MM.1S (cell line): ENCODE measurements around the gene ARSG.

ENCODE experiments used
- DNase-seq: peaks from one replicate; pipeline ENCODE4 v3.0.0-alpha.2; 2015
- H2AFZ ChIP-seq: fragments of 300-600 bp; sonication (generic); 2 replicates; pipeline ENCODE4 v1.6.0; 2016; ENCODE audit warnings: antibody characterized with exemption, low read length
- H3F3A ChIP-seq: fragments of 300-600 bp; sonication (generic); 2 replicates; pipeline ENCODE4 v1.6.1; 2016; ENCODE audit warnings: mild to moderate bottlenecking, antibody characterized with exemption, low read length, moderate library complexity, mixed read lengths; ENCODE audit not compliant: insufficient read depth
- H3K27ac ChIP-seq: fragments of 300-600 bp; sonication (generic); 2 replicates; pipeline ENCODE4 v1.5.1; 2016; ENCODE audit warnings: mild to moderate bottlenecking, low read length
- H3K27me3 ChIP-seq: fragments of 300-600 bp; sonication (generic); replicated peaks from 2 replicates; pipeline ENCODE4 v1.6.0; 2016; ENCODE audit warnings: low read length; ENCODE audit not compliant: insufficient read depth
- H3K36me3 ChIP-seq: fragments of 300-600 bp; sonication (generic); replicated peaks from 2 replicates; pipeline ENCODE4 v1.6.1; 2016; ENCODE audit warnings: mild to moderate bottlenecking, low read length, mixed read lengths; ENCODE audit not compliant: insufficient read depth
- H3K4me1 ChIP-seq: fragments of 300-600 bp; sonication (generic); 2 replicates; pipeline ENCODE4 v1.6.1; 2016; ENCODE audit warnings: low read length, mixed read lengths
- H3K4me2 ChIP-seq: fragments of 300-600 bp; sonication (generic); 2 replicates; pipeline ENCODE4 v1.6.0; 2016; ENCODE audit warnings: low read depth, low read length
- H3K4me3 ChIP-seq: fragments of 300-600 bp; sonication (generic); 2 replicates; pipeline ENCODE4 v1.5.1; 2016; ENCODE audit warnings: low read length, mixed read lengths
- H3K79me2 ChIP-seq: fragments of 300-600 bp; sonication (generic); 2 replicates; pipeline ENCODE4 v1.6.1; 2016; ENCODE audit warnings: mixed run types, low read length, mixed read lengths
- H3K9ac ChIP-seq: fragments of 300-600 bp; sonication (generic); 2 replicates; pipeline ENCODE4 v1.6.1; 2016; ENCODE audit warnings: low read length, mixed read lengths
- H3K9me2 ChIP-seq: fragments of 300-600 bp; sonication (generic); replicated peaks from 2 replicates; pipeline ENCODE4 v1.6.1; 2016; ENCODE audit warnings: mild to moderate bottlenecking, low read length, mixed read lengths; ENCODE audit not compliant: insufficient read depth
- H3K9me3 ChIP-seq: fragments of 300-600 bp; sonication (generic); replicated peaks from 2 replicates; pipeline ENCODE4 v1.6.1; 2016; ENCODE audit warnings: mild to moderate bottlenecking, low read length, mixed read lengths; ENCODE audit not compliant: insufficient read depth
- H4K20me1 ChIP-seq: fragments of 300-600 bp; sonication (generic); 2 replicates; pipeline ENCODE4 v1.6.1; 2016; ENCODE audit warnings: mild to moderate bottlenecking, low read length, moderate library complexity, mixed read lengths; ENCODE audit not compliant: insufficient read depth
- CTCF ChIP-seq: fragments of 300-600 bp; sonication (generic); IDR thresholded peaks from 2 replicates; pipeline ENCODE4 v1.5.1; 2016; ENCODE audit warnings: antibody characterized with exemption, low read length, mixed read lengths
- EZH2 ChIP-seq: fragments of 300-600 bp; sonication (generic); optimal IDR thresholded peaks from 2 replicates; pipeline ENCODE3; 2017; ENCODE audit warnings: low read depth, mild to moderate bottlenecking, antibody characterized with exemption, low read length, mixed read lengths
- EZH2phosphoT487 ChIP-seq: fragments of 300-600 bp; sonication (generic); IDR thresholded peaks from 2 replicates; pipeline ENCODE4 v1.6.1; 2018; ENCODE audit warnings: antibody characterized with exemption, low read length

Gene ARSG

GRCh38 chr17:68301438-68301959, 10.2 kb downstream of the ARSG start:
- no peaks in the 10 kb centered on the region for H3K4me1 ChIP-seq
- TF ChIP-seq EZH2phosphoT487 (no peak), CTCF (no peak), EZH2 (no peak)
- H2AFZ ChIP-seq: no peak overlapping the region
- no peak overlapping the region for H3K9ac ChIP-seq
- H3K79me2 ChIP-seq: no peaks in the 10 kb centered on the region
- no peaks in the 10 kb centered on the region for H3K36me3 ChIP-seq
- no peak for DNase-seq
- no peaks in the 10 kb centered on the region for H3K27me3 ChIP-seq
- no peaks in the 10 kb centered on the region for H3K9me2 ChIP-seq
- H3K27ac ChIP-seq: no peak overlapping the region
- H3F3A ChIP-seq: no peaks in the 10 kb centered on the region
- no peak overlapping the region for H3K4me3 ChIP-seq
- H4K20me1 ChIP-seq: no peaks in the 10 kb centered on the region
- H3K4me2 ChIP-seq: no peak overlapping the region
- H3K9me3 ChIP-seq: no peaks in the 10 kb centered on the region

- DNase-seq: no peak
- no peaks in the 10 kb centered on the region for H3K9me2 ChIP-seq
- H3K79me2 ChIP-seq: no peaks in the 10 kb centered on the region
- no peaks in the 10 kb centered on the region for H3K36me3 ChIP-seq
- H2AFZ ChIP-seq: no peak overlapping the region
- no peak overlapping the region for H3K4me3 ChIP-seq
- no peaks in the 10 kb centered on the region for H3K9me3 ChIP-seq
- H3K4me1 ChIP-seq: no peaks in the 10 kb centered on the region
- no peaks in the 10 kb centered on the region for H3K27me3 ChIP-seq
- no peaks in the 10 kb centered on the region for H3F3A ChIP-seq
- no peak overlapping the region for H3K27ac ChIP-seq
- TF ChIP-seq CTCF (no peak), EZH2phosphoT487 (no peak), EZH2 (no peak)
- no peak overlapping the region for H3K9ac ChIP-seq
- H3K4me2 ChIP-seq: no peak overlapping the region
- H4K20me1 ChIP-seq: no peaks in the 10 kb centered on the region
These were observed 10.8 kb downstream of the ARSG start for GRCh38 chr17:68302066-68302564.

DNA sequence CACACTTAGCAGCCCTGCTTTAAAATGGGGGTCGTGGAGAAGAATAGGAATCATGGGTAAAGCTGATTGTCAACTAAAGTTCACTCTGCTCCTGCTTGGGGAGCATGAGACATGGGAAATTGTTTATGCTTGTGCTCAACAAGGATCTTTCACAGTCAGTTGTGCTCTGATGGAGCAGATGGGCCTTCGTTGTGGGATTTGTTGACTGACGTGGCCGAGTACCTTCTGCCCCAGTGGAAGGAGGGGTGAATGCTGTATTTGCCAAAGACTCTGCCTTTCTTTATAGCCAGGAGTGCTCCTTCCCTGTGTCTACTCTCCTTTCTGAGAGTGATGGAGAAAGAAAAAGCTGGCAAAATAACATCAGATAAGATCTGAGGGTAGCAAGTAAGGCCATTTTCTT, 11.4 kb downstream of the ARSG start:
- H3K4me2 ChIP-seq: no peak overlapping the region
- H3K4me1 ChIP-seq: no peaks in the 10 kb centered on the region
- no peaks in the 10 kb centered on the region for H3K79me2 ChIP-seq
- H2AFZ ChIP-seq: no peak overlapping the region
- H3F3A ChIP-seq: no peaks in the 10 kb centered on the region
- no peak overlapping the region for H3K4me3 ChIP-seq
- no peaks in the 10 kb centered on the region for H4K20me1 ChIP-seq
- H3K9ac ChIP-seq: no peak overlapping the region
- no peak for DNase-seq
- no peak overlapping the region for H3K27ac ChIP-seq
- no peaks in the 10 kb centered on the region for H3K9me3 ChIP-seq
- TF ChIP-seq EZH2phosphoT487 (no peak), CTCF (no peak), EZH2 (no peak)
- H3K27me3 ChIP-seq: no peaks in the 10 kb centered on the region
- H3K9me2 ChIP-seq: no peaks in the 10 kb centered on the region
- no peaks in the 10 kb centered on the region for H3K36me3 ChIP-seq
